Glutamatergic neuron (in vitro differentiated cells): Measurements from ENCODE around the gene SEC11A. TPM values are rescaled to one million over a fixed set of nuclear protein-coding genes. Genes with fewer than 3 reads are reported as not detected.
A peak's percentile ranks its signal among the peaks of the same experiment; 100 is the strongest.

Experiments
- DNase-seq: peaks from one replicate; pipeline ENCODE4 v3.0.0; 2022
- H3K27ac Mint-ChIP-seq: one replicate; pipeline ENCODE4 v1.8.0; 2020; ENCODE audit warnings: mild to moderate bottlenecking, mixed read lengths, inconsistent platforms; ENCODE audit not compliant: unreplicated experiment
- H3K27me3 Mint-ChIP-seq: one replicate; pipeline ENCODE4 v1.8.0; 2020; ENCODE audit warnings: mild to moderate bottlenecking, moderate library complexity, mixed read lengths, inconsistent platforms; ENCODE audit not compliant: unreplicated experiment
- H3K36me3 Mint-ChIP-seq: one replicate; pipeline ENCODE4 v1.8.0; 2020; ENCODE audit warnings: mild to moderate bottlenecking, mixed read lengths, inconsistent platforms; ENCODE audit not compliant: unreplicated experiment
- H3K4me1 Mint-ChIP-seq: one replicate; pipeline ENCODE4 v1.8.0; 2020; ENCODE audit warnings: mild to moderate bottlenecking, low read depth, mixed read lengths, inconsistent platforms; ENCODE audit not compliant: unreplicated experiment
- H3K4me3 Mint-ChIP-seq: one replicate; pipeline ENCODE4 v1.8.0; 2020; ENCODE audit warnings: mild to moderate bottlenecking, mixed read lengths, inconsistent platforms; ENCODE audit not compliant: unreplicated experiment
- H3K9me3 Mint-ChIP-seq: one replicate; pipeline ENCODE4 v1.8.0; 2020; ENCODE audit warnings: mild to moderate bottlenecking, moderate library complexity, mixed read lengths, inconsistent platforms; ENCODE audit not compliant: unreplicated experiment
- total RNA-seq: library from RNA; stranded (reverse); fragmentation: NEBNext Ultra II Directional; extraction: Animal tissue kit (Norgen Biotek cat#: 25700); gene quantifications from one replicate; pipeline ENCODE4 v1.2.1, GENCODE V29; 2021; ENCODE audit not compliant: unreplicated experiment
- TF ChIP-seq, protein P1 (sequence below): fragments of 200-600 bp; sonication (generic); IDR thresholded peaks from one replicate; pipeline ENCODE4 v1.5.0; 2021; ENCODE audit not compliant: partially characterized antibody, unreplicated experiment

Gene SEC11A
- total RNA-seq, 1 donor from 2014 or later: 84.3 TPM

GRCh38 chr15:84631706-84632272 lies 84.2 kb downstream of the SEC11A start:
- peaks cover 22% of the 10 kb centered on the region for H3K27me3 Mint-ChIP-seq
- TF ChIP-seq, protein P1, sequence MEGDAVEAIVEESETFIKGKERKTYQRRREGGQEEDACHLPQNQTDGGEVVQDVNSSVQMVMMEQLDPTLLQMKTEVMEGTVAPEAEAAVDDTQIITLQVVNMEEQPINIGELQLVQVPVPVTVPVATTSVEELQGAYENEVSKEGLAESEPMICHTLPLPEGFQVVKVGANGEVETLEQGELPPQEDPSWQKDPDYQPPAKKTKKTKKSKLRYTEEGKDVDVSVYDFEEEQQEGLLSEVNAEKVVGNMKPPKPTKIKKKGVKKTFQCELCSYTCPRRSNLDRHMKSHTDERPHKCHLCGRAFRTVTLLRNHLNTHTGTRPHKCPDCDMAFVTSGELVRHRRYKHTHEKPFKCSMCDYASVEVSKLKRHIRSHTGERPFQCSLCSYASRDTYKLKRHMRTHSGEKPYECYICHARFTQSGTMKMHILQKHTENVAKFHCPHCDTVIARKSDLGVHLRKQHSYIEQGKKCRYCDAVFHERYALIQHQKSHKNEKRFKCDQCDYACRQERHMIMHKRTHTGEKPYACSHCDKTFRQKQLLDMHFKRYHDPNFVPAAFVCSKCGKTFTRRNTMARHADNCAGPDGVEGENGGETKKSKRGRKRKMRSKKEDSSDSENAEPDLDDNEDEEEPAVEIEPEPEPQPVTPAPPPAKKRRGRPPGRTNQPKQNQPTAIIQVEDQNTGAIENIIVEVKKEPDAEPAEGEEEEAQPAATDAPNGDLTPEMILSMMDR: no peak
- H3K4me3 Mint-ChIP-seq: peak overlapping the region; percentile 99
- no peak for DNase-seq
- H3K27ac Mint-ChIP-seq: peak overlapping the region; percentile 49
- H3K4me1 Mint-ChIP-seq: peaks cover 14% of the 10 kb centered on the region
- H3K9me3 Mint-ChIP-seq: peaks cover 12% of the 10 kb centered on the region
- no peaks in the 10 kb centered on the region for H3K36me3 Mint-ChIP-seq

DNA sequence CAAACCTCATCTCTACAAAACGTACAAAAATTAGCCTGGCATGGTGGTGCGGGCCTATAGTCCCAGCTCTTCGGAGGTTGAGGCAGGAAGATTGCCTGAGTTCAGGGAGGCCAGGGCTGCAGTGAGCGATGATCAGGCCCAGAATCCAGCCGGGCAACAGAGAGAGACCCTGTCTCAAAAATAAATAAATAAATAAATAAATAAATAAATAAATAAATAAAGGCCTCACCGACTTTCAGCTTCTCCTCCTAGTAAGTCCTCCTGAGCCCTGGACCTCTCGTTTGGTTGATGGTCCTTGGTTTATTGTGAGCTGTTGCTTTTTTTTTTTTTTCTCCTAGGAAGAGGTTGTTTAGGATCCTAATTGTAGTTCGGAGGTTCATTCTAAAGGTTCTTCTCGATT lies 86.9 kb downstream of the SEC11A start:
- Mint-ChIP-seq H3K4me1 (peaks cover 8% of the 10 kb centered on the region), H3K27me3 (peaks cover 25% of the 10 kb centered on the region), H3K4me3 (no peak overlapping the region), H3K9me3 (peaks cover 20% of the 10 kb centered on the region), H3K36me3 (peaks cover 9% of the 10 kb centered on the region), H3K27ac (no peak overlapping the region)
- DNase-seq: no peak
- TF ChIP-seq, protein P1: no peak

DNA sequence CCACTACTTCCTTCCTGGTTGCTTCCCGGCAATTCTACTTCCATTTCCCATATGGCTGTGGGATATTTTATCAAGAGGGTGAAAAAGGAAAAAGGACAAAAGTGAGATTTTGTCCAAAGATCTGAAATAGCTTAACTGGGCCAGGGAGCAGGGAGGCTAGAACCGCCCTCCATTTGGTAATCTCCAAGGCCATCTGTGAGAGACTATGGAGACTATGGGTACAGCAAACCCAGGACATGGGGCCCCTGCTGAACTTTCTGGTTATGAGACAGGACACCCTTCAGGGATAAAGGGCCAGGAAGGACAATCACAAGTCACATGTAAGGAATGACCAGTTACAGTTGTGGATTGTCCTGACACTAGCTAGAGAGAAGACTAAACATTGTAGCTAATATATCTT lies 90.8 kb downstream of the SEC11A start:
- no peak for DNase-seq
- TF ChIP-seq, protein P1: no peak
- peaks cover 42% of the 10 kb centered on the region for H3K36me3 Mint-ChIP-seq
- H3K27me3 Mint-ChIP-seq: peaks cover 21% of the 10 kb centered on the region
- H3K4me3 Mint-ChIP-seq: no peak overlapping the region
- H3K4me1 Mint-ChIP-seq: no peaks in the 10 kb centered on the region
- H3K27ac Mint-ChIP-seq: no peak overlapping the region
- H3K9me3 Mint-ChIP-seq: peaks cover 33% of the 10 kb centered on the region

DNA sequence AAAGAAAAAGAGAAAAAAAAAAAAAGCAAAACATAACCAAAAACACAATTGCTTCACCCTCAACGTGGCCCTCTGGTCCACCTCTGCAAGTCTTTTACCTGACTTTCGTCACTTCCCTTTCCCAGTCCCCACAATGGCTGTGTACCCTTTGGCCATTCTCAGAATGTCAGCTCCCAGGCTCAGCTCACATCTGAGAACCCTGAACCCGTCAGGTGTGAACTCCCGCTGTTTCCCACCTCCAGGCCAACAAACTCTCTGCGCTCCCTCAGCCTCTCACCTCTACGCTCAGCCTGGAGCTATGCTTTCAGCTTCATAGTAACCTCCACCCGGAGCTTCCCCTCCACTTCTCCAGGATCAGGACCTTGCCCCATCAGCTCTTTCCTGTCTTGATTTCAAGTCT lies 91.6 kb downstream of the SEC11A start:
- H3K4me3 Mint-ChIP-seq: no peak overlapping the region
- TF ChIP-seq, protein P1: no peak
- H3K27me3 Mint-ChIP-seq: peaks cover 17% of the 10 kb centered on the region
- H3K9me3 Mint-ChIP-seq: peaks cover 32% of the 10 kb centered on the region
- peak overlapping the region; percentile 43 for H3K27ac Mint-ChIP-seq
- H3K4me1 Mint-ChIP-seq: no peaks in the 10 kb centered on the region
- H3K36me3 Mint-ChIP-seq: peaks cover 44% of the 10 kb centered on the region
- DNase-seq: no peak

DNA sequence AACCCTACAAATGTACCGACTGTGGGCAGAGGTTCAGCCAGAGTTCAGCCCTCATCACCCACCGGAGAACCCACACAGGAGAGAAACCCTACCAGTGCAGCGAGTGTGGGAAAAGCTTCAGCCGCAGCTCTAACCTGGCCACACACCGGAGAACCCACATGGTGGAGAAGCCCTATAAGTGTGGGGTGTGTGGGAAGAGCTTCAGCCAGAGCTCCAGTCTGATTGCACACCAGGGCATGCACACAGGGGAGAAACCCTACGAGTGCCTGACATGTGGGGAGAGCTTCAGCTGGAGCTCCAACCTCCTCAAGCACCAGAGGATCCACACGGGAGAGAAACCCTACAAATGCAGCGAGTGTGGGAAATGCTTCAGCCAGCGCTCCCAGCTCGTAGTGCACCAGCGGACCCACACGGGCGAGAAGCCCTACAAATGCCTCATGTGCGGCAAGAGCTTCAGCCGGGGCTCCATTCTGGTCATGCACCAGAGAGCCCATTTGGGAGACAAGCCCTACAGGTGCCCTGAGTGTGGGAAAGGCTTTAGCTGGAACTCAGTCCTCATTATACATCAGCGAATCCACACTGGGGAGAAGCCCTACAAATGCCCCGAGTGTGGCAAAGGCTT lies 94.5 kb downstream of the SEC11A start:
- no peak overlapping the region for H3K27ac Mint-ChIP-seq
- DNase-seq: no peak
- TF ChIP-seq, protein P1: no peak
- peaks cover 14% of the 10 kb centered on the region for H3K27me3 Mint-ChIP-seq
- peaks cover 31% of the 10 kb centered on the region for H3K9me3 Mint-ChIP-seq
- no peak overlapping the region for H3K4me3 Mint-ChIP-seq
- no peaks in the 10 kb centered on the region for H3K4me1 Mint-ChIP-seq
- H3K36me3 Mint-ChIP-seq: peaks cover 44% of the 10 kb centered on the region
